Activated T-cell treated with anti-CD3 and anti-CD28 coated beads, Interleukin-2, amount 50 U/mL, for 48 hours (primary cell): ENCODE results near the gene GLT8D2.

Experiments used
- DNase-seq, 2 experiments: peaks; one replicate each; pipeline ENCODE4 v3.0.0-alpha.2; 2020

The GLT8D2 gene, protein sequence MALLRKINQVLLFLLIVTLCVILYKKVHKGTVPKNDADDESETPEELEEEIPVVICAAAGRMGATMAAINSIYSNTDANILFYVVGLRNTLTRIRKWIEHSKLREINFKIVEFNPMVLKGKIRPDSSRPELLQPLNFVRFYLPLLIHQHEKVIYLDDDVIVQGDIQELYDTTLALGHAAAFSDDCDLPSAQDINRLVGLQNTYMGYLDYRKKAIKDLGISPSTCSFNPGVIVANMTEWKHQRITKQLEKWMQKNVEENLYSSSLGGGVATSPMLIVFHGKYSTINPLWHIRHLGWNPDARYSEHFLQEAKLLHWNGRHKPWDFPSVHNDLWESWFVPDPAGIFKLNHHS

DNA sequence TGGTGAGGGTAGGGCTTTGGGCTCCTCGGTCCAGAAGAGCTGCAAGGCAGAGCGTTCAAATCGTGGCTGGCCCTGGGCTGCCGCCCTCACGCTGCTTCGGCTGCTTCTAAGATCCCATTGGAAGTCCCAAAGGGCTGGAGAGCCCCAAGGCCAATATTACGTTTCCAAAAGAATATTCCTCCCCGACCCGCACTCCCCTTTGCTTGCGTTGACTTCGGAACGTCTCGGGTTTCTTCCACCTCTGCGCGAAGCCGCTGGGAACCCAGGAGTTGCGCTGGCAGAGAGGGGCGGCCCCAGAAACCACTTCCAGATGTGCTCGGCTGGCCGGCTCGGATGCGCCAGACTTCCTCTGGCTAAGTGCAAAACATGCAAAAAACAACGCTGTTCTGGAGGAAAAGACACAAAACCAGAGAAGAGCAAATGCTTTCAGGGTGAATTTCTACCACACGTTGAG lies at the start of gene GLT8D2:
GLT8D2 (minus strand) TSS at position 285 of the 454 bp plus-strand sequence. CDS start 30,539 bp downstream, outside the sequence.
- peak in 1 of 2 experiments; percentile 28 for DNase-seq

DNA sequence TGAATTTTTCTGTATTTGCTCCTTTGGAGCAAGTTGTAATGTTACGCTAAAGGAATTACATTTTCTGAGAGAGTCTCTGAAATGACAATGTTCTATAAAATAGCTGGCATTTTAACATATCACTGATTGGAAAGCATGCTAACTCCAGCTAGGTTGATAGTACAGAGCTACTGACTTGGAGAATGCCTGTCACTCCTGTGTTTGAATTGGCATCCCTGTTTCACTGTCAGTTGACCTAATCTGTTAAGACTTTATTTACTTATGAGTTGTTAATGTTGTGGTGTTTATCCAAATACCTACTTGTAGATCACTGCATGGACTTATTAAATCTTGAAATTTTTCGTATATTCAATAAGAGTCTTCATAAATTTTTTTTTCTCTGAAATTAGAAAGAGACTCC lies 48.0 kb upstream of the GLT8D2 start:
- no peak for DNase-seq

DNA sequence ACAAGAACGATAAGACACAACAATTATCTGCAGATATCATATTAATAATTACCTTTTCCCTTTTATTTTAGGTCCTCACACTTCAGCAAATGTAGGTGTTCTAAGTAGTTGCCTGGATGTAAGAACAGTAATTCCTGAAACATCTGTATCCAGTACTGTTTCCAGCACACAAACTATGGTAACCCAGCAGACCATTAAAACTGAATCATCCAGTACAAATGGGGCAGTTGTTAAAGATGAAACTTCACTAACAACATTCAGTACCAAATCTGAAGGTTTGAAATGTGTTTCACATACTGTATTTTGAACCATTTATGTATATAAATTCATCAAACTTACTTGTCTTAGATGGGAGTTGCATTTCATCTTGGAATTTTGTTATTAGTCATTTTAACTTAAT lies 45.3 kb upstream of the GLT8D2 start:
- no peak for DNase-seq

DNA sequence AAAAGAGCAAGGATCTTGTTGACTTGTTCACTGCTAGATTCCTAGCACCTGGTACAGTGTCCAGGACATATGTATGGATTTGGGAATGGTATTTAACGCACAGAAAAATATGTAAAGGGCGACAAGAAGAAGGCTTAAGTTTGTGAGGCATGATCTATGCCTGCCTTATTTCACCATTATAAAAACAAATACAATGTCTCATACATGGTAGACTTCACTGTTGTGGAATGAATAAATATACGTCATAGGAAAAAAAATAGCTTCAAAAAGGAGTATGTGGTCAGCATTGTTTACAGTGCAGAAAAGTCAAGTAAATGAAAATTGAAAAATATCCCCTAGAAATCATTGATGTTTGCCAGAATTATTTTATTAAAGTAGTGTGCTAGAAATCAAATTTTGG lies 44.3 kb upstream of the GLT8D2 start:
- DNase-seq: no peak

DNA sequence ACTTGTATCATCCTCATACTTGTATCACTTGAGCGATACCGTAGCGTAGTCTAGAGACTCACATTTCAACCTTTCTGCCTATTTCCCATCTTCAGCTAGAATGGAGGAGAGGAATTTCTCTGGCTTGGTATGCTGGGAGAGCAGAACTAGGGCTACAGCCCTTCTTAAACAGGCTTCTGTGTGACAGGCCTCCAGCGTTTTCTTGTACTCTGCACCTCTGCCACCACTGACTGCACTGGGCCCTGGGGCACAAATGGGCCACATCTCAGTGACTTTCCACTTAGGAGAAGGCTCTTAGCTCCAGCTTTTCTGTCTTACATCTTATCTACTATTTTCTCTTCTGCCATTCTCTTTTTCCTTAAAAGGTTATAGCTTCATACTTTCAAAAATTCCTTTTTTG lies 41.1 kb upstream of the GLT8D2 start:
- DNase-seq: no peak

DNA sequence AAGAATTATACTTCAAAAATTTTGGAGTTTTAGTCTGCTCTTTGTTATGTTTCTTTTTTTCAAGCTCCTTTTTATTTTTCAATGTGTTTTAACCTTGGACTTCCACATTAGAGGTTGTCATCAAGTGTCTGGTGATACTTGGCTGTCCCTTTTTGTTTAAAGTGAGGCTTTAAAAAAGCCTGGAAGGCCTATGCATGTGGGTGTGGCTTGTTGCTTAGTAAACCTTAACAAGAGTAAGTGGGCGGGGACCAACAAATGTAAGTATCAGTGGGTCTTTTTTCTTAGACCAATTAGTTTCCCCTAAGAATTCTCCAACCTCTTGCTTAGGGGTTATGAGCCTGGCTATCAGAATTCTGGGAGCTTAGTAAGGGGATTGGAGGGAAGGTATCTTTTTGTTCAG lies 40.7 kb upstream of the GLT8D2 start:
- DNase-seq: no peak

DNA sequence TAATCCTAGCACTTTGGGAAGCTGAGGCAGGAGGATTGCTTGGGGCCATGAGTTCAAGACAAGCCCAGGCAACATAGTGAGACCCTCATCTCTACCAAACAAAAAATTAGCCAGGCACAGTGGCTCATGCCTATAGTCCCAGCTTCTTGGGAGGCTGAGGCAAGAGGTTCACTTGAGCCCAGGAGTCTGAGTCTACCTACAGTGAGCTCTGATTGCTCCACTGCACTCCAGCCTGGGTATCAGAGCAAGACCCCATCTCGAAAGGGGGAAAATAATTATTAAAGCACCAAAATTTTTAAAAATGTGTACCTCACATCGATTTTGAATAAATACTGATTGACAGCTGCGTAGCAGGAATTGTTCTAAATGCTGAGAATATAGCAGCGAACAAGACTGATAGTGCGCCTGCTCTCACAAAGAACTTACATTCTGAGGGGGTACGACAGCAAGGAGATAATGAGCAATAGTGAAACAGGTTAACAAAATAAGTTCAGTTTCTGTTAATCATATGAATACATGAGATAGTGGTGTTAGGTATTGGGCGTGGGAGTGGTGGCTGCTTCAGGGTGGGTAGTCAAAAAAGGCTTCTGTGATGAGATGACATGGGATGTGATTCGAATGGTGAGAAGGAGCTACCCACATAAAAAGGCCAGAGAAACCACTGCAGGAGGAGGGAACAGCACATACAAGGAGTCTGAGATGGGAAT lies 33.9 kb upstream of the GLT8D2 start:
- peak; percentile 62 to 66 for DNase-seq

DNA sequence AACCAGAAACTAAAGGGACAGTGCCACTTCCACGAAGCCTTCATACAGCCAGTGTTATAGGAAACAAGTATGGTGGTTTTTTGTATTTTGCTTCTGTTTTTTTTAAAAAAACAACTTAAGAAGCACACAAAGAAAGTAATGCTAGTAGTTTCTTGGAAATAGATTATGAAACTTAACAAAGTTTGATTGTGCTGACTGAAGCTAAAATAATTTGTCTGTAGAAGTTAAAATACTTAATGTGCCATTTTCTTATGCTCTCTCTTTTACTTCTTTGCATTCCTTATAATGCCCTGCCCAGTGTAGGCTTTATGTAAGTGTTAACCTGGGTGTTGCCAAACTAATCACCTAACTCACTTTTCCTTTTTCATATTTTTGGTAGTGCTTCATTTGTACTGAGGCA lies 30.8 kb upstream of the GLT8D2 start:
- no peak for DNase-seq

DNA sequence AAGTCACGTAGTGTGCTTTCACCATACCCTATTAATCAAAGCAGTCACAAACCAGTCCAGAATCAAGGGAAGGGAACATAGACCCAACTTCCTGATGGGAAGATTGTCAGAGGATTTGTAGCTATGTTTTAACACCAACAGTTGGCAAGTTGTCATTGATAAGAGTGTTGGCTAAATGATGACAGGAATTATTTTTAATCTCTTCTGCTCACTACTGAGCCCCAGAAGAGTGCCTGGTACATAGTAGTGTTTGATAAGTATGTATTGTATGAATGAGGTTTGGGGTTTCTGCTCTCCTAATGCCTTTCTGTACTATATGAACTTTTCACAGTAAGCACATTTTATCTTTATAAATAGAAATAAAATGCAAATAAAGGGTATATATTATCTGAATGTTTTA lies 29.0 kb upstream of the GLT8D2 start:
- DNase-seq: no peak

DNA sequence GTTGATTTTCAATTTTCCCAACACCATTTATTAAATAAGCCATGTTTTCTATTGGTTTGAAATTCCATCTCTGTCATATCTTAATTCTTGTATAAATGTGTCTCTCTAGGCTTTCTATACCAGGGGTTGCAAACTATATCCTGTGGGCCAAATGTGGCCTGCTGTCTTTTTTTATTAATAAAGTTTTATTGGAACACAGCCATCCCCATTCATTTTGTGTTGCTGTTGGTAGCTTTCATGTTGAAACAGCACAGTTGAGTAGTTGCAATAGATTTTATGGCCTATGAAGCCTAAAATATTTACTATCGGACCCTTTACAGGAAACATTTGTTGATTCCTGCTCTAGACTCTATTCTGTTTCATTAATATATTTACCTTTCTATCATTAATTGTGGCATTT lies 23.7 kb upstream of the GLT8D2 start:
- DNase-seq: no peak

DNA sequence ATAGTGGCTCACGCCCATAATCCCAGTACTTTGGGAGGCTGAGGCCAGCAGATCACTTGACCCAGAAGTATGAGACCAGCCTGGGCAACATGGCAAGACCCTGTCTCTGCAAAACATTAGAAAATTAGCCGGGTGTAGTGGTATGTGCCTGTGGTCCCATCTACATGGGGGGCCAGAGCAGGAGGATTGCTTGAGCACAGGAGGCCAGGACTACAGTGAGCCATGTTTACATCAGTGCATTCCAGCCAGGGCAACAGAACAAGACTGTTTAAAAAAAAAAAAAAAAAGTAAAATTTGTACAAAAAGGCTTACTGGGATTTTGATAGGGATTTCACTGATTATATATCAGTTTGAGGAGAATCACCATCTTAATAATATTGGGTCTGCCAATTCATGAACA lies 22.1 kb upstream of the GLT8D2 start:
- DNase-seq: no peak

DNA sequence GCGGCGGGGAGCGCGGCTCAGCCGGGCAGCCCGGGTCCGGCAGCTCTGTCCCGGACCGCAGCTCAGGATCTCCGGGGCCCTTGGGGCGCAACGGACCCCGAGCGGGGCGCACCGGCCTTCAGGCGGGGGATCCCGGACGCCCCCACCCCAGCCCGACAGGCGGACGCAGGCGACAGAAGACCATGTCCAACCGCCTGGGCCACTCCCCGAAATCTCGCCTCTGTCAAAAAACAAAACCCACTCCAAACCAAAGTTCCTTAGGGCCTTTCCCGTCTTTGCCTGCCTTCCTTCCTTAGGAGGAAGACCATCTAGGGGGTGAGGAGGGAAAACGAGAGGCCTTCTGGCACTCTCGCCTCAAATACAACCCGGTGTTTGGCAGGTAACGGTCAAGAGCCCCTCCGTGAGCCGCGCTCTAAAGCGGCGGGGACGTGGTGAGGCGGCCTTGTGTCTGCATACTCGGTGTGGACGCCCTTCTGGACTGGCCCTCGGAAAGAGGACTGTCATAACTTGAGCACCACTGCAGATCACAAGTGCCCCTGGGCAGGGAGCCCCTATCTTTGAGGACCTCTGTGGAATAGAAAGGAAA lies 14.9 kb upstream of the GLT8D2 start:
- DNase-seq: peak; percentile 26

DNA sequence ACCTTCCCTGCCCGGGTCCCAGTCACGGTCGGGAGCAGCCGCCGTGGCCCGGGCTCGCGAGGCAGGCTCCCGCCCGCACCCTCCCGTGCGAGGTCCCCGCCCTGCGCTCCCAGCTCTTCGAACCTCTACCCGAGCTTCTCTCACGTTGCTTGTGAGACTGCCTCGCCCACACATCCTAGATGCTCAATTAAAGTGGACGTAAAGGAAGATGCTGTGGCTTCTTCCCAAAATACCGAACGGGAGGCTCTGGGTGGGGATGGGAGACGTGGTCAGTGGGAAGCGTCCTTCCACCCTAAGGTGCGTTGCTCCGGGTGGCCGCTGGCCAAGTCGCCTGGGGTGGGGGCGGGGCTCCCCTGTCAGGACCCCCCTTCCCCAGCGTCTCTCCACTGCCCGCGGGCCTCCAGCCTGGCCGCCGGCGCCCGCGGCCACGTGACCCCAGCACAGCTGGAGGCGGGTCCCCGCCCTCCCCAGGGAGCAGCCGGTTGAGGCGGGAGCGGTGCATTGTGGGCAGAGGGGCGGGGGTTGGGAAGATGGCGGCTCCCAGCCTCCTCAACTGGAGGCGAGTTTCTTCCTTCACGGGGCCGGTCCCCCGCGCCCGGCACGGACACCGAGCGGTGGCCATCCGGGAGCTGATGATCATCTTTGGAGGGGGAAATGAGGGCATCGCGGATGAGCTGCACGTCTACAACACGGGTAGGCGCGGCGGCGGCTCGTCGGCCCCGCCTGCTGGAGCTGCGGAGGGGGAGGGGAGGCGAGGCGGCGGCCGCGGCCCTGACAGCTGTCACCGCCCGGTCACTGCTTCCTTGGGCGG lies 14.2 kb upstream of the GLT8D2 start, which contains the start of gene HCFC2:
HCFC2 (plus strand) TSS at position 501 of the 811 bp plus-strand sequence; CDS start at position 531, 30 bp downstream.
- DNase-seq: peak; percentile 92 to 93

DNA sequence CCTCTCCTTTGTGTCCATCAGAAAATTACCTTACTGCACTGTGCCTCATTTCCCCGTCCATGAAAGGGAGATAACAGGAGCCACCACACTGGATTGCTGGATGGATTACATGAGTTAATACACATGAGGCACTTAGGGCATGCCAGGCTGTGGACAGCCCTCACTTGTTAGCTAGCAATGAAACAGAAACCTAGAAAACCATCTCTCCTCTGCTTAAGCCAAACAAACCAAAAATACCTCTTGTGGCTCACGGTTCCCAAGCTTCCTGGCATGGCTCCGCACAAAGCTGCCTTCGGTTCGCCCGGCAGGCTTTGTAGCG lies 13.7 kb upstream of the GLT8D2 start:
- no peak for DNase-seq

DNA sequence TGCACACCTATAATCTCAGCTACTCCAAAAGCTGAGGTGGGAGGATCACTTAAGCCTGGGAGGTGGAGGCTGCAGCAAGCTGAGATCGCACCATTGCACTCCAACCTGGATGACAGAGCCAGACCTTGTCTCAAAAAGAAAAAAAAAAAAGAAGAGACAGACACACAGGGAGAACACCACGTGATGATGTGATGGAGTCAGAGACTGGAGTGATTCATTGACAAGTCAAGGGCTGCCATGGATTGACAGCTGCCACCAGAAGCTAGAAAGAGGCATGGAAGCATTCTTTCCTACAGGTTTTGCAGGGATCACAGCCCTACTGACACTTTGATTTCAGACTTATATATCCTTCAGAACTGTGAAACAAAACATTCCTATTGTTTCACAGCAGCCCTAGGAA lies 10.8 kb upstream of the GLT8D2 start:
- no peak for DNase-seq

DNA sequence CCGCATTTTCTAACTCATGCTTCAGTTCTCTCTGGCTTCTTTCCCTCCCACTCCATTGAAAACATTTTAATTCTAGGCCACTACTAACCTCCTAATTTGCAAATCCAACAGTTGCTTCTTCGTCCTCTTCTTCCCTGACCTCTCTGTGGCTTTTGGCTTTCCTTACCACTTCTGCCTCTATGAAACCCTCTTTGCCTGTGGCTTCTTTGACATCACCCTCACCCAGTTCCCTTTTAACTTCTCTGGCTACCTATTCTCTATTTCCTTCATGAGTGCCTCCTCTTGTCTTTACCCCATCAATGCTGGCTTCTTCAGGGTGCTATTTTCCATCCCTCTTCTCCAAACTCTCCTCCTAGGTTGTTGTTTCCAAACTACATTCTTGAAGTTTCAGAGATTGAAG lies 10.0 kb upstream of the GLT8D2 start:
- no peak for DNase-seq

DNA sequence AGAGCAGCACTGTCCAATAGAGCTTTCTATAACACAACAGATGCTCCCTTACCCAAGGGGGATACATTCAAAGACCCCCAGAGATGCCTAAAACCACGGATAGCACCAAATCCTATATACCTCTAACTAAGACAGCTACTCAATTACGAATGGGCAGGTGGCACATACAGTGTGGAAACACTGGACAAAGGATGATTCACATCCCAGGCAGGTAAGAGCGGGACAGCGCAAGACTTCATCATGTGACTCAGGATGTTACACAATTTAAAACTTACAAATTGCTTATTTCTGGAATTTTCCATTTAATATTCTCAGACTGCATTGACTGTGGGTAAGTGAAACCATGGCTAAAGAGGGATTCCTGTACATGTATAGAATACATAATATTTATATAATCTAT lies 8.8 kb upstream of the GLT8D2 start:
- DNase-seq: no peak

DNA sequence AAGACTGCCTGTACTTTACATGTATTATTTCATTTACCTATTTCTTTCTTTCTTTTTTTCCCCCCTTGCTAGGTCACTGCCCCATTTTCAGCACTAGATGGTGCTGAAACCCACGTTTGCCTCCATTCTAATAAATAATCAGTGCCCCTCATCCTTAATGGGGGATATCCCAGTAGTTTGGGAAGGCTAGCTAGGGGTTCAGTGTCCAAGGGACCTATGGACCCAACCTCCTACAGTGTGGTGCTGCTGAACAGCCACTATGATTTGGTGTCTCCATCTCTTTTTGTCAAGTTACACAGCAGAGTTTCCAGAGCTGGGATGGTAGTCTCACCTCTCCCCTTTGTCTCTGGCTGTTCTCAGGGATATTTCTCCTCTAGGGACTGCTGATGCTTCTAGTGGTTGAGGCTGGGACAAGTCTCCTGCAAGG lies 7.8 kb upstream of the GLT8D2 start:
- DNase-seq: peak in 1 of 2 experiments; percentile 29

DNA sequence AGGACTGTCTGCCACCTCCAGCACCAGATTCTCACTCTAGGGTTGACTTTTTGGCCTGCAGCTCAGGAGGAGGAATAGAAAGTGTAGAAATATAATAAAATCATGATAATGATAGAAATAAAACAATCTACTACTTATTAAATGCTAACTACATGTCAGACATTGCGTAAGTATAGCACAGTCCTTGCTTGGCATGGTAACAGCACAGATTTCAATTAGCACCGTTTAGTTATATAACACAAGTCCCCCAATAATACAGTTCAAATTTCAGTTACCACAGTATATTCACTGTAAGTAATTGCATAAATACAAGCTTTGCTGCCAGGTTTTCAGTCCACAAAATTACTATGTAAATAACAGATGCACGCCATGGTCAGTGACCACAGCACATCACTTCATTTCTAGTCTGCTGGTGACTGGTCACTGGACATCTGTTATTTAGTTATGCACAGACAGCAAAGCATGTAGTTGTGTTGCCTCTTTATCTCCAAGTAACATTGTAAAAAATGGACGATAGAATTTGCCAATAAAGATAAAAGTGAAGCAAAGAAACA lies 6.5 kb upstream of the GLT8D2 start:
- DNase-seq: no peak

DNA sequence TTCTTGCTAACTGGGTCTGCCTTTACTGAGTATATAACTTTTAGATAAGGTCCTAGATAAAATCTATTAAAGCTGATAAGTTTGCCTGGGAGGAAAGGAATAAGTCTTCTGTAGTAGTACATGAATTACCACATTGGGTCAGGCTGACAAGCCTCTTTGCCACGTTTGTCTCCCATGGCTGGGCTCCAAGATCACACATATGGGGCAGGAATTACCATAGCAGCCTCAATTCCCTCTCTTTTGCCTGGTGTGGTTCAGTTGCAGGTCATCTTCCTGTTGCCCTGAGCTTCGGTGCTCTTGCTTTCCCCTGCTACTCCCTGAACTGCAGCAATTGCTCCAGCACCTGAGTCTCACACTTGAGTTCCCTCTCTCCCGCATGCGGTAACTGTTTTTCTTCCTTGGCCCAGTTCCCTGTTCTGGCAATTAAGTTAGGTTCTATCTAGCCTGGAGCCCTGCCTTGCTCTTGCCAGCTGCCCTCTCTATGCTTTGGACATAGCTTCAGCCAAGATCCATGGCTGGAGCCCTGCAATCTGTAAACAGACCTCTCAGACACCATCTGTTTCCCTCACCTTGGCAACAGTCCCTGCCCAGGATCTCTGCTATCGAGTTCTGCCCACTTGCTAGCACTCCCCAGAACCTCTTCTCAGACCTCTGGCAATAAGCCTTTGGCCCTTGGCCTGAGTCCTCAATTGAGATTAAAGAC lies 5.8 kb upstream of the GLT8D2 start:
- DNase-seq: no peak

DNA sequence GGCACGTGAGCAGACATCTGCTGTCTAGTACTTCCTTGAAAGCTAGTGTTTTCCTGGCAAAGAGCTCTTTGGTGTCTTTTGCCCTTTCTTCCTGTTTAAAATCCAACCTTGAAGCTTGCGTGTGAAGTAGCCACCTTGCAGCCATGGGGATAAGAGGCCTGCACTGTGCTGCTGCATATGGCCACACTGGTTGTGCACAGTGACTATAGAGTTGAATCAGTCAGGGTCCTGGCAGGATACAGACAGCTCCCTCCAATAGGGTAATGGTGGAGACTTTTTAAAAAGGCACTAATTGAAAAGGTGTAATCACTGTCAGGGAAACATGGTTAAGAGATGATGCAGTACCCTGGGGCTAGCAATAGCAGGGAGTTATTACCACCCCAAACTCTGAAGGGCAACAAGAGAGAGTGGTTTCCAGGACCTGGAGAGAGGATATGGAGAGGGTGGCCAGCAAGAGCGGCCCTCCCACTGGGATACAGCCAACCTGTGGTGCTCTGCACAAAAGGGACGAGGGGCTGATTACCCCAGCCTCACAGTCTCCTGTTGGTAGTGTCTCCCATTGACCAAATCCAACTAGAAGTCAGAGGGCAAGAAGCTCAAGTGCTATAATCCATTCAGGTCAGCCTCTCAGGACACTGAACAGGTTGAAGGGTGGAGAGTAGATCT lies 4.8 kb upstream of the GLT8D2 start:
- no peak for DNase-seq

DNA sequence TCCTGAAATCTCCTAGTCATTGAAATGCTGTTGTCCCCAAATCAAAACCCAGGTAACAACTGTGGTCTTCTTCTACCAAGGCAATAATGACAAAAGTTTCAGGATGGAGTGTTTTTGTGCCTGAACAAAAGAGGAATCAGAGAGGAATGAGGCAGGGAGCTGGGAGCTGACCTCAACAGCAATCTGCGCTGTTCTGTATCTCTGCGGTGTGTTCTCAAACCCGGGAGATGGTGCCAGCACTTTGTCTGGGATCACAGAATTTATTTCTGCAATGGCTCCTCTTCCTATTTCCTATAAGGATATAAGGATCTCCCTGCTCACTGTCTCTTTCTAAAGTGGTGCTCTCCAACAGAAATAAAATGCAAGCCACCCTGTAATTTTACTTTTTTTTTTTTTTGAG lies 449 bp upstream of the GLT8D2 start:
- no peak for DNase-seq
